ENCODE measurements around the gene GON4L. TPM values are rescaled to one million over a fixed set of nuclear protein-coding genes. Genes with fewer than 3 reads are reported as not detected.
"Not testable (repeated sequence)": the region's sequence is repeated elsewhere in the genome, so short reads cannot be mapped to it uniquely, and the experiment has no call there.

Gene GON4L
- total RNA-seq, 1 donor from 2014 or later: 20.5 TPM

DNA sequence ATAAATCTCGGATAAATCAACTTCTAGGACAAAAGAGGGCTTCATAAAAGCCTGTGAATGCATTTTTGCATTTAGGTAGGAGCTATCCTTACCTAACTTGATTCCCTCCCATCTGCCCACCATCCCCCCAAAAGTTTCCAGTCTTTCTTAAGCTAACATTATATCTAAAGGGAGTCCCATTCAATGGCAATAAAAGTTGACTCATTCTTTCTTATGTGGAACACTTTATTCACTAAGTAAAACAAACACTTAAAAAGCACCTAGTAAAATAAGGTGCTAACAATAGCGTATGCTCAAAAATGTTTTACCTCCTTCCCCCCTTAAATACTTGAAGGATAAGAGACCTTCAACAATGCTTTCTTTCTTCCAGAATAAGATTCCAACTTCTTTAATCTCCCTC is 83.8 kb downstream of the GON4L start:
- DNase-seq (ENCODE audit: low read depth): no peak
- no peak overlapping the region for H3K4me3 ChIP-seq (ENCODE audit: low read depth, low read length)
- TF ChIP-seq, protein P1, sequence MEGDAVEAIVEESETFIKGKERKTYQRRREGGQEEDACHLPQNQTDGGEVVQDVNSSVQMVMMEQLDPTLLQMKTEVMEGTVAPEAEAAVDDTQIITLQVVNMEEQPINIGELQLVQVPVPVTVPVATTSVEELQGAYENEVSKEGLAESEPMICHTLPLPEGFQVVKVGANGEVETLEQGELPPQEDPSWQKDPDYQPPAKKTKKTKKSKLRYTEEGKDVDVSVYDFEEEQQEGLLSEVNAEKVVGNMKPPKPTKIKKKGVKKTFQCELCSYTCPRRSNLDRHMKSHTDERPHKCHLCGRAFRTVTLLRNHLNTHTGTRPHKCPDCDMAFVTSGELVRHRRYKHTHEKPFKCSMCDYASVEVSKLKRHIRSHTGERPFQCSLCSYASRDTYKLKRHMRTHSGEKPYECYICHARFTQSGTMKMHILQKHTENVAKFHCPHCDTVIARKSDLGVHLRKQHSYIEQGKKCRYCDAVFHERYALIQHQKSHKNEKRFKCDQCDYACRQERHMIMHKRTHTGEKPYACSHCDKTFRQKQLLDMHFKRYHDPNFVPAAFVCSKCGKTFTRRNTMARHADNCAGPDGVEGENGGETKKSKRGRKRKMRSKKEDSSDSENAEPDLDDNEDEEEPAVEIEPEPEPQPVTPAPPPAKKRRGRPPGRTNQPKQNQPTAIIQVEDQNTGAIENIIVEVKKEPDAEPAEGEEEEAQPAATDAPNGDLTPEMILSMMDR (IDR thresholded peaks at IDR 0.05; ENCODE audit: insufficient read depth, low read length, severe bottlenecking): no peak
- peaks cover 14% of the 10 kb centered on the region for H3K36me3 ChIP-seq (ENCODE audit: control insufficient read depth, insufficient read depth, low read length)
- H3K27me3 ChIP-seq (ENCODE audit: control insufficient read depth, insufficient read depth, low read length): no peaks in the 10 kb centered on the region
- no peak for FAIRE-seq

DNA sequence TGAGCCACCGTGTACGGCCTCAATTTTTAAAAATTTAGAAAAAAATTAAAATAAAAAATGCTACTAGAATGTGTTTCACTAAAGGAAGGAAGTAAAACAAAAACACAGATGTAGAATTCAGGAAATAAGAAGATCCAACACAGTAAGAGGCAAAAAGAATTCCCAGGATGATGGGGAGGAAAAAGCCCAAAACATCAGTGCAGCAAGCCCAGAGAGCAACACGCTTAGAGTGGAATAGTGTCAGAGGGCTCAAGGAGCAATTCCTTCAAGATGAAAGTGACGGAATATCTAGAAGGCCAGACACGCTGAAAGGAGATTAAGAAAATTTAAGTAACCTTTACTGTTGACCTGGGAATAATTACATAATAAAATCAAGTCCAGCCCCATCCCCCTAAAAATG is 87.8 kb downstream of the GON4L start:
- DNase-seq (ENCODE audit: low read depth) (no peak), FAIRE-seq (no peak)
- peaks cover 15% of the 10 kb centered on the region for H3K36me3 ChIP-seq (ENCODE audit: control insufficient read depth, insufficient read depth, low read length)
- H3K27me3 ChIP-seq (ENCODE audit: control insufficient read depth, insufficient read depth, low read length): no peaks in the 10 kb centered on the region
- no peak overlapping the region for H3K4me3 ChIP-seq (ENCODE audit: low read depth, low read length)
- TF ChIP-seq, protein P1 (IDR thresholded peaks at IDR 0.05; ENCODE audit: insufficient read depth, low read length, severe bottlenecking): no peak

DNA sequence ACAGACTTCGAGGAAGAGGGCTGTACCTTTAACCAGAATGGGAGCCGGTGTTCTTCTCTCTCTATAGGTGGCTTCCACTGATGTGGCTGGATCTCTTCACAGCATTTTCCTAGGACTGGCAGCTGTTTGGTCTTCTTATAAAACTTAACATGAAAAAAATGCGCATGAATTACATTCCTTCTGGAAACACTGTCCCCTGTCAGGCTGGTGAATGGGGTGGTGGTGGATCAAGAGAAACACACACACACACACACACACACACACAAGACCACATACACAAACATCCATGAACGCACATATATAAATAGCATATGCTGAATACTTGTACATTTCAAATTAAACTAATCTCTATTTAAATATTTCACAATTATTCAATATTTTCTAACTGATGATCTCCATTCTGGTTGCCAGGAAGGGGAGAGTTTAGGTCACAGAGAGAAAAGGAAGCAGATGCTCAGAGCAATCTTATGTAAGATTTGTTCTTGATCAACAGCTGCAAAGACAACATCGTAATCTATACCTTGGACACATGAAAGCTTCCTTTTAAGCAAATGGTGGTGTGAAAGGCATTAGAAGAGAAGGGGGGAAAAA is 89.5 kb downstream of the GON4L start:
- FAIRE-seq; H3K27me3 ChIP-seq (ENCODE audit: control insufficient read depth, insufficient read depth, low read length); H3K4me3 ChIP-seq (ENCODE audit: low read depth, low read length); DNase-seq (ENCODE audit: low read depth): not testable (repeated sequence)
- peaks cover 14% of the 10 kb centered on the region for H3K36me3 ChIP-seq (ENCODE audit: control insufficient read depth, insufficient read depth, low read length)

DNA sequence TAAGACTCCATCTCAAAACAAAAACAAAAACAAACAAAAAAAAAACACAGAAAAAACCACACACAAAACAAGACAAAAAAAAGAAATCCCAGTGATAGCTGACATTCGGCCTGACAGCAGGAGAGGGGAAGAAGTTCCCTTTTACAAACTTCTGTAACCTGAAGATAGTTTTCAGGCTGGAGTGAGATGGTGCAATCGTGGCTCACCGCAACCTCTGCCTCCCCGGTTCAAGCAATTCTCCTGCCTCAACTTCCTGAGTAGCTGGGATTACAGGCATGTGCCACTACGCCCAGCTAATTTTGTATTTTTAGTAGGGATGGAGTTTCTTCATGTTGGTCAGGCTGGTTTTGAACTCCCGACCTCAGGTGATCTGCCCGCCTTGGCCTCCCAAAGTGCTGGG is 93.0 kb downstream of the GON4L start:
- peak; percentile 3 for DNase-seq (ENCODE audit: low read depth)
- H3K36me3 ChIP-seq (ENCODE audit: control insufficient read depth, insufficient read depth, low read length); H3K27me3 ChIP-seq (ENCODE audit: control insufficient read depth, insufficient read depth, low read length); FAIRE-seq; H3K4me3 ChIP-seq (ENCODE audit: low read depth, low read length): not testable (repeated sequence)

DNA sequence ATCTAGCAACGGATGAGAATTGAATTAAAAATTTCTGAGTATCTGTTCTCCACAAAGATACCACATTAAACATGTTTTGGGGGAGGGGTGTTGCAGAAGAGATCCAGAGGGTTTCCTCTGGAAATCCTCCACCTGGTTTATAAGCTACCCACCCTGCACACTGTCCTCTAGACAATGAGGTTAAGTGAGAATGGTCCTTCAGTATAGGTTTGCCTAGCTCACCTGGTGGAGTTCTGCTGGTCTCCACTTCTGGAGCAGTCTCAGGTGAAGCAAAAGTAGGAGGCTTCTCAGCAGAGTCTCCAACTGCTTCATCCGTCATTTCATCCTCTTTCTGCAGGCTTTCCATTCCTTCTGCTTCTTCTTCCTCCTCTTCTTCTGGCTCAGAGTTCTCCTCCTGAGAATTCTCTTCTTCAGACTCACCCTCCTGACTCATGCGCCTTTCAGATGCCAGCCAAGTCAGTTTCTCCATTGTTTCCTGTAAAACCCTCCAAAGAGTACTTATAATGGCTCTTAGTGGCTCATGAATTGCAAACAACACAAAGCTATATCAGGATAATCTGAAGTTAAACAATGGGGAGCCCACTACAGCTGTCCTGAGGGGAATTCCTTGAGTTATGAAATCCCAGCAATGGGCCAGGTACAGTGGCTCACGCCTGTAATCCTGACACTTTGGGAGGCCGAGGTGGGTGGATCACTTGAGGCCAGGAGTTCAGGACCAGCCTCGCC is 93.8 kb downstream of the GON4L start:
- H3K4me3 ChIP-seq (ENCODE audit: low read depth, low read length); FAIRE-seq; H3K27me3 ChIP-seq (ENCODE audit: control insufficient read depth, insufficient read depth, low read length); H3K36me3 ChIP-seq (ENCODE audit: control insufficient read depth, insufficient read depth, low read length): not testable (repeated sequence)
- DNase-seq (ENCODE audit: low read depth): peak; percentile 96

DNA sequence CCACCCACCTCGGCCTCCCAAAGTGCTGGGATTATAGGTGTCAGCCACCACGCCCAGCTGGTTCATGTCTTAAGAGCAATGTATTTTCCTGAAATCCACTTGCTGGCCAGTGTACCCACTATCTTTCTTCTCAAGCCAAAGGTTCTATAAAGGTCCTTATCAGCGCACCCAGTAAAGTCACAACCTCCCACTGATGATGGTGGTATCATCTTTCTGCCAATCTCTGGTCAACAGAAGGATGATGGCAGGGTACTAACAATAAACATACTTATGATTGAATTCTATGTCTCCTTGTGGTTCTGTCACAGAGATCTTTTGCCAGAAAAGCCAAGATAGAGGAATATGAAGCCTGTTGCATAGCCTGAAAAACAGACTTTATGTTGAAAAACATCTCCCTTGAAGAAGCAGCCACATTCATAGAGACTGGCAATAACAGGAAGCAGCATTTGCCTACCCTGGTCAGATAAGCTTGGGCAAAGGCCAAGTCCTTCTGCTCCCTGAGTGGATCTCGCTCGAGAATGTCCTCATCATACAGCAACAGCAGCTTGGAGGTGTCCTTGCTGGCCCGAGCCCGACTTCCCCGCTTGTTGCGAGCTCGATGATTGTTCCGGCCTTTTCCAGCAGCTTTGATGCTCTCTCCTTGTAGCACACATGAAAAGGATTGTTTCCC is 95.1 kb downstream of the GON4L start:
- Histone ChIP-seq H3K27me3 (ENCODE audit: control insufficient read depth, insufficient read depth, low read length) (no peaks in the 10 kb centered on the region), H3K36me3 (ENCODE audit: control insufficient read depth, insufficient read depth, low read length) (peaks cover 12% of the 10 kb centered on the region), H3K4me3 (ENCODE audit: low read depth, low read length) (no peak overlapping the region)
- FAIRE-seq (no peak), DNase-seq (ENCODE audit: low read depth) (no peak)
- TF ChIP-seq, protein P1 (IDR thresholded peaks at IDR 0.05; ENCODE audit: insufficient read depth, low read length, severe bottlenecking): no peak

DNA sequence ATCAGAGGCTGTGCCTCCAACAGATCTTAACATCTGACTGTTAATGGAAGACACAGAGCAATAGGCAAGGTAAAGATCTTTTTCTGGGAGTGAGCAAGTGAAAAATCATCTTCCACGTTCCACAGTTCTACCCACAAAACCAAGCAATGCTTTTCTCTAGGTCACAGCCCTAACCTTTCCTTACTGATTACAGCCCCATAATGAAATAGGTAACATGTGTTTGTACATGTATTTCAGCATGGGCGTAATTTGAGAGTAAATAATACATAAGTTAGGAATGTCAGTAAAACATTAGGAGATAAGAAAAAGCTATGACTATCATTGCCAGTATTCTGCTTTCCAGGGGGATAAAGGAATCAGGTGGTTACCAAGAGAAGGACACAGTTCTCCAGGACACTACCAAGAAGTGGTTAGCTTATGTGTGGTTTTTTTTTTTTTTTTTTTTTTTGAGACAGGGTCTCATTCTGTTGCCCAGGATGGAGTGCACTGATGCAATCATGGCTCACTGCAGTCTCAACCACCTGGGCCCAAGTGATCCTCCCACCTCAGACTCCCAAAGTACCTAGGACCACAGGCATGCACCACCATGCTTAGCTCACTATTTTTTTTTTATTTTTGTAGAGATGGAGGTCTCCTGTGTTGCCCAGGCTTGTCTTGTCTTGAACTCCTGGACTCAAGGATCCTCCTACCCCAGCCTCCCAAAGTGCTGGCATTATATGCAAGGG is 96.1 kb downstream of the GON4L start:
- no peak overlapping the region for H3K4me3 ChIP-seq (ENCODE audit: low read depth, low read length)
- FAIRE-seq (no peak), DNase-seq (ENCODE audit: low read depth) (peak; percentile 87)
- no peaks in the 10 kb centered on the region for H3K27me3 ChIP-seq (ENCODE audit: control insufficient read depth, insufficient read depth, low read length)
- TF ChIP-seq, protein P1 (IDR thresholded peaks at IDR 0.05; ENCODE audit: insufficient read depth, low read length, severe bottlenecking): no peak
- peaks cover 12% of the 10 kb centered on the region for H3K36me3 ChIP-seq (ENCODE audit: control insufficient read depth, insufficient read depth, low read length)
